ENCODE data around the gene YKT6. TPM values are rescaled to one million over a fixed set of nuclear protein-coding genes. Genes with fewer than 3 reads are reported as not detected.

The YKT6 gene
- total and polyA plus RNA-seq, 2 of the 8 experiments (the other 6 are each of a cell fraction or from before 2014, with no cell fraction given): 75.3 to 103 TPM

DNA sequence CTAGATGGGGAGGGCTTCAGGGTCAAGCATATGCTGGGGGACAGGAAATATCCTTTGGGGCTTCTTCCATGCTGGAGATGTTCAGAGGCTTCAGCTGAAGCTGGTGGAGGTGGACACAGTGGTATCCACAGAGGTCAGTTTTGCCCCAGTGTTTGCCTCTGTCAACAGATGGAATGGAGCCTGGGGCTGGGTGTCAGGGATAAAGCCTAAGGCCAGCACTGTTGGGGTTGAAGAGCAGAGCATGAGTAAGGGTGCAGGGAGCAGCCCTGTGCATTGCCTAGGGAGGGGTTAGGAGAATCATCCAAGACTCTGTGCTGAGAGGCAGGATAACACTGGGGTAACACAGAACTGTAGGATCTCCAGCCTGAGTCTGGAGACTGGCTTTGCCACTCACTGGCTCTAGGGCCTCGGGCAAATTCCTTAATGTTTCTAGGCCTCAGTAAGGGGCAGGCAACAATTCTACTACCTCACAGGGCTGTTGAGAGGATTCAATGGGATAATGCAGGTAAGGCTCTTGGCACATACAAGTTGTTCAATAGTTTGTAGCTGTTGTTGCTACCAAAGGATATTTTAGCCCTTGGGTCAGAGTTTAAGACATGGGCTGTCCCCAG, 37.9 kb upstream of the YKT6 start:
- no peak overlapping the region for H3K56ac ChIP-seq (replicated peaks; ENCODE audit: insufficient read length, low read depth, low read length)
- H3K23me2 ChIP-seq (ENCODE audit: low read depth, low read length): no peaks in the 10 kb centered on the region
- no peaks in the 10 kb centered on the region for H3K27me3 ChIP-seq (replicated peaks in 1 of 4; ENCODE audit: control insufficient read depth in 3 of 4, extremely low read depth in 1 of 4, insufficient read depth in 3 of 4, low read length in 3 of 4)
- no peak overlapping the region for H3K18ac ChIP-seq (ENCODE audit: extremely low read depth, low read length)
- H3K79me1 ChIP-seq (ENCODE audit: low read depth, low read length): no peaks in the 10 kb centered on the region
- H3K9me3 ChIP-seq (ENCODE audit: insufficient read depth in 2 of 2, low read depth in 1 of 2, low read length in 1 of 2): no peaks in the 10 kb centered on the region
- H4K91ac ChIP-seq (replicated peaks; ENCODE audit: insufficient read length, low read length): no peak overlapping the region
- no peak for FAIRE-seq
- no peak overlapping the region for H2BK5ac ChIP-seq (ENCODE audit: low read depth, low read length)
- no peak for TF ChIP-seq FOSL1 (IDR thresholded peaks at IDR 0.05; ENCODE audit: insufficient read depth, low read depth, low read length)
- no peak for TF ChIP-seq EGR1 (IDR thresholded peaks at IDR 0.05; ENCODE audit: borderline replicate concordance, low read depth, low read length)
- TF ChIP-seq, protein P1, sequence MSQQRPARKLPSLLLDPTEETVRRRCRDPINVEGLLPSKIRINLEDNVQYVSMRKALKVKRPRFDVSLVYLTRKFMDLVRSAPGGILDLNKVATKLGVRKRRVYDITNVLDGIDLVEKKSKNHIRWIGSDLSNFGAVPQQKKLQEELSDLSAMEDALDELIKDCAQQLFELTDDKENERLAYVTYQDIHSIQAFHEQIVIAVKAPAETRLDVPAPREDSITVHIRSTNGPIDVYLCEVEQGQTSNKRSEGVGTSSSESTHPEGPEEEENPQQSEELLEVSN (IDR thresholded peaks at IDR 0.05): no peak
- no peak for TF ChIP-seq CEBPB (IDR thresholded peaks at IDR 0.05; ENCODE audit: low read depth, low read length)
- TF ChIP-seq, protein P2, sequence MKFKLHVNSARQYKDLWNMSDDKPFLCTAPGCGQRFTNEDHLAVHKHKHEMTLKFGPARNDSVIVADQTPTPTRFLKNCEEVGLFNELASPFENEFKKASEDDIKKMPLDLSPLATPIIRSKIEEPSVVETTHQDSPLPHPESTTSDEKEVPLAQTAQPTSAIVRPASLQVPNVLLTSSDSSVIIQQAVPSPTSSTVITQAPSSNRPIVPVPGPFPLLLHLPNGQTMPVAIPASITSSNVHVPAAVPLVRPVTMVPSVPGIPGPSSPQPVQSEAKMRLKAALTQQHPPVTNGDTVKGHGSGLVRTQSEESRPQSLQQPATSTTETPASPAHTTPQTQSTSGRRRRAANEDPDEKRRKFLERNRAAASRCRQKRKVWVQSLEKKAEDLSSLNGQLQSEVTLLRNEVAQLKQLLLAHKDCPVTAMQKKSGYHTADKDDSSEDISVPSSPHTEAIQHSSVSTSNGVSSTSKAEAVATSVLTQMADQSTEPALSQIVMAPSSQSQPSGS (IDR thresholded peaks at IDR 0.05; ENCODE audit: low read length): no peak
- no peak overlapping the region for H2BK15ac ChIP-seq (ENCODE audit: low read length)
- no peak overlapping the region for H3K14ac ChIP-seq (ENCODE audit: insufficient read length)
- WGBS, 2 experiments (ENCODE audit: extremely low coverage in 1 of 2, insufficient coverage in 1 of 2, insufficient read length in 1 of 2, insufficient replicate concordance in 2 of 2, low coverage in 1 of 2, low lambda C conversion rate in 2 of 2, missing lambda C conversion rate in 1 of 2): 78% methylated on average over 1 of the region's 1 CpG; no CpG with 5 or more reads in 1 of the 2 experiments
- H3K4me2 ChIP-seq (ENCODE audit: insufficient read depth in 1 of 2, low read depth in 2 of 2, low read length in 2 of 2): no peak overlapping the region
- H3K4me1 ChIP-seq (replicated peaks in 1 of 4; ENCODE audit: control insufficient read depth in 3 of 4, insufficient read depth in 4 of 4, low read length in 3 of 4): peaks cover 2 to 5% (median 4%) of the 10 kb centered on the region in 4 experiments; a peak in 5 of 7 replicates
- H2AK5ac ChIP-seq (ENCODE audit: low read depth, low read length): no peak overlapping the region
- no peaks in the 10 kb centered on the region for H3K79me2 ChIP-seq (ENCODE audit: control insufficient read depth in 1 of 2, insufficient read depth in 2 of 2, low read length in 2 of 2)
- no peak overlapping the region for H3K4me3 ChIP-seq (ENCODE audit: extremely low read depth in 1 of 4, insufficient read depth in 2 of 4, low read depth in 3 of 4, low read length in 4 of 4)
- no peak overlapping the region for H3K23ac ChIP-seq (ENCODE audit: insufficient read length)
- no peaks in the 10 kb centered on the region for H3K36me3 ChIP-seq (ENCODE audit: control insufficient read depth in 2 of 4, insufficient read depth in 4 of 4, low read length in 3 of 4)
- H4K20me1 ChIP-seq (replicated peaks in 1 of 2; ENCODE audit: control insufficient read depth in 1 of 2, insufficient read depth in 2 of 2, low read length in 2 of 2): no peaks in the 10 kb centered on the region
- no peak overlapping the region for H3K27ac ChIP-seq (ENCODE audit: low read depth, low read length)
- CTCF ChIA-PET (ENCODE audit: partially characterized antibody): interaction anchor here (0.8 to 1.7 kb wide), 7 partner anchors 9 to 32 kb away, joined by 3 to 9 read pairs (median 3); no protein-coding TSS in a partner anchor
- H2AFZ ChIP-seq (ENCODE audit: low read length): peak overlapping the region; percentile 96
- no peak for DNase-seq (ENCODE audit: low read depth in 1 of 2, low spot score in 2 of 2)
- H2BK12ac ChIP-seq (ENCODE audit: low read depth, low read length): no peak overlapping the region
- POLR2A ChIA-PET (ENCODE audit: partially characterized antibody): no interaction called here
- H3K4ac ChIP-seq (replicated peaks; ENCODE audit: insufficient read length, low read depth, low read length): no peak overlapping the region
- H3K9ac ChIP-seq (replicated peaks in 1 of 4; ENCODE audit: extremely low read depth in 1 of 4, low read depth in 3 of 4, low read length in 3 of 4): no peak overlapping the region
- H2BK120ac ChIP-seq (replicated peaks; ENCODE audit: low read depth, low read length): no peak overlapping the region
- no peak overlapping the region for H4K8ac ChIP-seq (ENCODE audit: extremely low read depth, insufficient read depth, low read length)
- no peak overlapping the region for H4K5ac ChIP-seq (ENCODE audit: insufficient read length, low read depth, low read length)
- H2BK20ac ChIP-seq (ENCODE audit: low read length): no peak overlapping the region

Measured in H1 (cell line).